Stimulated activated CD4-positive, alpha-beta T cell treated with anti-CD3 and anti-CD28 coated beads, Interleukin-12 subunit alpha, Interleukin-12 subunit beta, amount 100 ng/mL, for 4 hours (primary cell): Measurements from ENCODE around the gene MICALL2.
A peak's percentile ranks its signal among the peaks of the same experiment; 100 is the strongest.

Experiments
- DNase-seq: peaks from one replicate; pipeline ENCODE4 v3.0.0-alpha.2; 2020

The MICALL2 gene

DNA sequence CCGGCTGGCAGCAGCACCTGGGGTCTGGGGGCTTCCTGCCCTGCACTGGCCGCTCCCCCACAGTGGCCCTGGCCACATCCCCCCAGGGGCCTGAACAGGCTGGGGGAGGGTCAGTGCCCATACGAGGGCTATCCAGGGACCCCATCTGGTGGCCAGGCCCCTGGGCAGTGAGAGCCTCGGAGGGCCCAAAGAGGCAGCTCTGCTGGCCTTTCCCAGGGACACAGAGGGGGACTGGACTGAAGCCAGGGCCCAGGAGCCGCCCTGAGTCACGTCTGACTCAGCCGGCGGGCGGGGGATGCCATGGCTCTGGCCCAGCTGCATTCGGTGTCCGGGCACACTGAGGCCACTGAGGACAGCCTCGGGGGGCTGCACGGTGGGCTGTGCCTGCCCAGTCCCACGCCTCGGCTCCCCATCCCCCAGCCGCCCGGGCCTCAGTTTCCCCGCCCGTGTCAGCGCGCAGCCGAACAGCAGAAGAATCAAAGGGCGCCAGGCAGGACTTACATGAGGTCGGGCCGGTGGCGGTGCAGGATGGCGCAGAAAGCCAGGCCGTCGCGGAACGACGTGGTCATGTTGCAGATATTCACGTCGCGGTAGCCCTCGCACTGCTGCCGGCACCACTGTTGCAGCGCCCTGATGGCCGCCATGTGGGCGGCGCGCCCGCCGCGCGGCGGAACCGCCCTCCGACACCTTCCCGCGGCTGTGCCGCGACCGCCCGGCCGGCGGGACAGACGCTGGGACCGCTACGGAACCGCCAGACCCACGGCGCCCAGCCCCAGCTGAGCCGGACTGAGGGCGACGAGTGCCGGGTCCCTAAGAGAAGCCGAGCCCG lies at the start of gene MICALL2:
TSS of gene MICALL2 (minus strand) at position 788 of the 829 bp plus-strand sequence. CDS start at position 644, 144 bp downstream.
- DNase-seq, result no peak

DNA sequence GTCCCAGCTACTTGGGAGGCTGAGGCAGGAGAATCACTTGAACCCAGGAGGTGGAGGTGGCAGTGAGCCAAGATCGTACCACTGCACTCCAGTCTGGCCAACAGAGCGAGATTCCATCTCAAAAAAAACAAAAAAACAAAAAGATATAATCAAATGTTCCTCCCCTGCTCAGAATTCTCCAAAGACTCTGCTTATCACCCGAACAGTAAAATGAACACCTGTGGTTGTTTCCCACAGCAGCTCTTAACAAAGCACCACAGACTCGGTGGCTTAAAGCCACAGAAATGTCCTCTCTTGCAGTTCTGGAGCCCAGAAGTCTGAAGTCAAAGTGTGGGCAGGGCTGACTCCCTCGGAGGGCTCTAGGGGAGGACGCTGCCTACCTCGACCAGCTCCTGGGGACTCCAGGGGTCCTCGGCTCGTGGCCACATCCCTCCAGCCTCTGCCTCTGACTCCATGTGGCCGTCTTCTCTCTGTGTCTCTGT lies 49.0 kb upstream of the MICALL2 start:
- DNase-seq, result no peak

DNA sequence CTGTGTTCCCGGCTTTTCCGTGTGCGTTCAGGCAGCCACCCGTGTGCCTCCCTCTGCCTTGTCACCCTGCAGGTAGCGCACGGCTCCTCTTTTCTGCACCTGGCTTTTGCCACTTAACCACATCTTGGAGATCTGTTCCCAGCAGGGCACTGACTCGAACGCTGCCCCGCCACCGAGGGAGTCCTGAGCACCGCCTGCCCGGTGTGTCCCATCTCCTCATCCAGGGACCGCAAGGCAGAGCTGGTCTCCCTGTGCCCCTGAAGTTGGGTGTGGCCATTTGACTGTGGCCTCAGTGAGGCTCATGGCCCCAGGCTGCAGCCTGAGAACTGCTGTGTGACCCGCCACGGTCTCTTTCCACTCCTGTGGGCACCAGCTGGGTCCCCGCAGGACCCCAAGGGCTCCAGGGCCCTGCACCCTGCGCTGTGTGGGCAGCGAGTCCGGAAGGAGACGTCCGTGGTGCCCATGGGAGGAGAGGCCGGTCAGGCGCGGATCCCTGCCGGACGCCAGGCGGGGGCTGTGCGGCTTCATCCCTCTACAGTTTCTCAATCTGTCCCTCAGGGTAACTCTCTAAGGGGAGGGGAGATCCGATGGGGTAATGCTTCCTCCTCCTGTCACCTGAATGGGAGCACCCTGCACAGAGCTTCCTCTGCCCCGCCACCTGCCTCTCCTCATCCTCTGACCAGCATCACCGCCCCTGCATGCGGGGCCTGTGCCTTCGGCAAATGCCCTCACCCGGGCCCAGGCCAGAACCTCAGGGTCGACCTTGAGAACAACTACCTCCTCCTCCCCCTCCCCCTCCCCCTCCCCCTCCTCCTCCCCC lies 46.7 kb upstream of the MICALL2 start:
- DNase-seq, result no peak

DNA sequence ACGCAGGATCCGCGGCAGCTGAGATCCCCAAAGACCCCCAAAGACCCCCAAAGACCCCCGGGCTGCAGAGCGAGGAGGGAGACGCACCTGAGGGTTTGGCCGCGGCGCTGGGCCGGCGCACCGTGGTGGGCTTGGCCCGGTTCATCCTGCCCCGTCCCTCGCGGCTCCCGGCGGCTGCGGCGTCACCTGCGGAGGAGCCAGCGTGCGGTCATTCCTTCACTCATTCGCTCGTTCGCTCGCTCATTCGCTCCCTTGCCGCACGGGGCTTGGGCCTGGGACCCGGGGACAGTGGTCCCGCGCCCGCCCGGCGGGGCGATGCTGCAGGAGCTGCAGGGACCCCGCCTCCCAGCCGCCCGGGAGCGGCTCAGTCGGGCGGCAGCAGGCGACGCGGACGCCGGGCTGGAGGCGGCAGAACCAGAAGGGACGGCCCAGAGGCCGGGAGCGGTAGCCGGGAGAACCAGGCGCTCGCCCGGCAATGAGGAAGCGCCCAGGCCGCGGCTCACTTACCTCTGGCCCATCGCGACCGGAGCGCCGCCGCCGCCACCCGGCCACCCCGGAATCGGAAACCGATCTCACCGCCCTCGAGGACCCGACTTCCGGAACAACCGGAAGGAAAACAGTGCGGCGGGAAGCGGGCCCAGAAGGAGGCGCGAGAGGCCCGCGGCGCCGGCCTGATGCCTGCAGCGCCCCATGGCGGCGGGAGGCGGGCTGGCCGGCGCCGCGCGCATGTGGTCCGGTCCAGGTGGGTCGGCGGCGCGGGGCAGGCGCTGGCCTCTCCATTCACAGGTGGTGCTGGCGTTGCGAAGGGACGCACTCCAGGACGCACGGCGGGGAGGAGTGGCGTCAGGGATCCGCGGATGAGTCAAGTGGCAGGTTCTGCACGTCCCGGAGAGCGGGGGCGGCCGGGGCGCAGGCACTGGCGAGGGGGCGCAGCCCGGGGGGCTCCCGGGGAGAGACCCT lies 44.8 kb upstream of the MICALL2 start, which contains the start of gene INTS1:
TSS of gene INTS1 (minus strand) at position 574 of the 960 bp plus-strand sequence. CDS start at position 145, 429 bp downstream.
- DNase-seq, result peak; percentile 87

DNA sequence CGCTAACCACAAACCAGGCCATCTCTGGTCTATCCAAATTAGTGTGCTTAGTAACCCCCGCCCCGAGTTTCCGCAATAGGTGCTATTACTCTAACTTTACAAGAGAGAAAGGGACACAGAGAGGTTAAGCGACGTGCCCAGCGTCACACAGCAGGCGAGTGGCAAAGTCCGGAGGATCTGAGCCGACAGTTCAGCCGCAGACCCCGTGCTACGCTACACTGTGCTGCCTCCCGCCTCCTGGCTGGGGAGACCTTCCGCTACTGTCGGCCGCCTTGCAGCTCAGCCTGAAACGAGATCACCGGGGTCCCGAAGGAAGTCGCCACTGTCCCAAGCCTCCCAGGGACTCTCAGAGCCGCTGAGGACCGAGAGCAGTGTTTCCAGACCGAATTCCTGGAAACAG lies 44.1 kb upstream of the MICALL2 start:
- no peak for DNase-seq

DNA sequence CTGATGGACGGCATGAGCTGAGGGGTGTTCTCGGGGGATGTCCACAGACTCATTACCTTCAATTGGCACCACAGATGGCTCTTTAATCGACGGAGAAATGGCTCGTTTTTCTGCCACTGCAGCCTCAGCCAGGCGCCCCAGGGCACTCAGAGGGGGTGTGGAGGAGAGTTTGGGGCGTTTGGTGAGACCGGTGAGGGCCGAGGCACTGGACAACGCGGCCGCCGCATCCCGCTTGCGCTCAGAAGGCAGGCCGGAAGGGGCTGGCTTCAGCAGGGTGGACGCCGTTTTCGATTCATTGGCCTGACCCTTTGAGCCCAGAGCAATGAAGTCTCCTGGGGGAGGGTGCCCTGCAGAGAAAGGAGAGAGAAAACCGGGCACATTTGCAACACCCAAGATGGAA lies 43.6 kb upstream of the MICALL2 start:
- DNase-seq, result no peak

DNA sequence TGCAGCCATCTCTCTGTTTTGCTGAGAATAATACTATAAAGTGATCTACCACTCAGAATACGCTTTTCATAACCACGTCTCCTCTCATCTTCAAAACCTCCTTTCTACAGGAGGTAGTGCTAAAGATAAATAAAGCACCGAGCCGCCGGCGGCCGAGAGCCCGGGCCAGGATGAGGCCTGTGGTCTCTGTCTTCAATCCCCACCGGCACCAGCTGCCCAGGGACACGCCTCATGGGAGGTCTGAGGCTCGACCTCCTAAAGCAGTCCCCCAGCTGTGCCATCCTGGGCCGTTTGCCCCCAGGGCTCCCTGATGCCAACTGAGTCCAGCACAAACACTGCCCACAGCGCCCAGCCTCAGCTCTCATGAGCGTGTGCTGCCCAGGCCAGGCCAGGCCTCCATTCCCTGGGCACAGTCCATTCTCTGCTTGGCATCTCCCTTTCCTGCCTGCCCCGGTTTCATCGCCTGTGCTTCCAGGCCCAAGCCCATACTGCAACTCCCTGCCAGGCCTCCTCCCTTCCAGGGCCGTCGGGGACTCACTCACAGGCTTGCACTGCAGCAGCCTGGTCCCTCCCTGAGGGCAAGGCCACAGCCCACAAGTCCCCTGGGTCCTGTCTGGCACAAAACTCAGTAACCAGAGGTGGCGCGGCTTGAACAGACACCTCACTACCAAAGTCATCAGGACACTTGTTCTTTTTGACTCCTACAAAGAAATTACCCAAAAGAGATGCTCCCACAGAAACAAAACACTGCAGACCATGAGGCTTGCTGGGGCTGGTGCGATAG lies 42.4 kb upstream of the MICALL2 start:
- DNase-seq, result no peak

DNA sequence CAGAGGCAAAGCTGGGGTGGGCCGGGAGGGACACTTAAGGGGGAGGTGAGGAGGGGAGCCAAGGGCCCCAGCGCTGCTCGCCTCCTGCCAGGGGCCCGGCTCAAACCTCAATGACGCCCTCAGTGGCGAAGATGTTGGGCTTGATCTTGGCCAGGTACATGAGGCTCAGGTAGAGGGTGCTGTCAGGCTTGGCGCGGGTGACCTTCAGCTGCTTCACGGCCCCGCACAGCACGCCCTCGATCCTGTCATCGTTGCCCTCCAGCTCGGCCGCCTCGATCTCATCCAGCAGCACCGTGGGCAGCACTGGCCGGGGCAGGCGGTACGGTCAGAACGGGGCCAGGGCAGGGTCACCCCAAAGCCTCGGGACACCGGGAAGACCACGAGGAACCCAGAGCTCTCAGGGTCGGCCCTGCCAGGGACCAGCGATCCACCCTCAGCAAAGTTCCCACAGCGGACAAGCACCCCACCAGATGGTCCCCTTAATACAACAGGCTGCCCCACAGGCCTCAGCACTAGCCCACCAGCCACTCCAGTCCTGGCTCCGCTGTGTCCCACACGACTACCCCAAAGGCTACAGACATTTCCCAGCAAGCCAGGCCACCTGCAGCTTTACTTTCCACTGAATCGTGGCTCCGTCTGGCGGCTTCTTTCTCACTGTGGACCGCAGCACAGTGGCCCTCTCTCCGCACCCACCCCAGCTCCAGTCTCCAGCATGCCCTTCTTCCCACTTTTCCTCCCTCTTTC lies 41.0 kb upstream of the MICALL2 start:
- DNase-seq, result no peak

DNA sequence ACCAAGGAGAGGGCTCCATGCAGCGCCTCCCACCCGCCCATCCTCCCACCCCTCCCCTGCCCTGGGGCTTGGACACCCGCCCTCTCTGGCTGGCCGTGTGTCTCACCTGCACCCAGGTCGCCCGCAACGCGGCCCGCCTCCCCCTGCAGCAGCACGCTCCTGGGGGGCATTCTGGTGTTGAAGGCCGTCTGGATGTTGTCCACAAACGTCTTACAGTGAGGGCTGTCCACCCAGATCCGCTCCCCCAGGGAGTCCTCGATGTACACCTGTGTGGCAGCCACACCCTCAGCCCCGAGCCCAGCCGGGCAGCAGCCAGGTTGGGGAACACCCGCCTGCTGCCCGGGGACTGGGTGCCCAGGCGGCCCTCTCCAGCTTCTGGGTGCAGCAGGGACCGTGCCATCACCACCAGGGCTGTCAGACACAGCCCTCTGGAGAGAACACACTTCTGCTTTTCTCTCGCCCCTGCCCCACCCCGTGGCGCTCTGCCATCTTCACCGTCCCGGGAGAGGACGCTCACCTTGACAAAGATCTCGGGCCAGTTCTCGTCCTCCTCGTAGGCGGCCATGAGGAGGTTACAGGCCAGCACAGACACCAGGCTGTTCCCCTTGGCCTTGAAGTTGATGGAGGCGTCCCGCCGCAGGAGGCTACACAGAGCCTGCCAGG lies 40.2 kb upstream of the MICALL2 start:
- DNase-seq, result no peak

DNA sequence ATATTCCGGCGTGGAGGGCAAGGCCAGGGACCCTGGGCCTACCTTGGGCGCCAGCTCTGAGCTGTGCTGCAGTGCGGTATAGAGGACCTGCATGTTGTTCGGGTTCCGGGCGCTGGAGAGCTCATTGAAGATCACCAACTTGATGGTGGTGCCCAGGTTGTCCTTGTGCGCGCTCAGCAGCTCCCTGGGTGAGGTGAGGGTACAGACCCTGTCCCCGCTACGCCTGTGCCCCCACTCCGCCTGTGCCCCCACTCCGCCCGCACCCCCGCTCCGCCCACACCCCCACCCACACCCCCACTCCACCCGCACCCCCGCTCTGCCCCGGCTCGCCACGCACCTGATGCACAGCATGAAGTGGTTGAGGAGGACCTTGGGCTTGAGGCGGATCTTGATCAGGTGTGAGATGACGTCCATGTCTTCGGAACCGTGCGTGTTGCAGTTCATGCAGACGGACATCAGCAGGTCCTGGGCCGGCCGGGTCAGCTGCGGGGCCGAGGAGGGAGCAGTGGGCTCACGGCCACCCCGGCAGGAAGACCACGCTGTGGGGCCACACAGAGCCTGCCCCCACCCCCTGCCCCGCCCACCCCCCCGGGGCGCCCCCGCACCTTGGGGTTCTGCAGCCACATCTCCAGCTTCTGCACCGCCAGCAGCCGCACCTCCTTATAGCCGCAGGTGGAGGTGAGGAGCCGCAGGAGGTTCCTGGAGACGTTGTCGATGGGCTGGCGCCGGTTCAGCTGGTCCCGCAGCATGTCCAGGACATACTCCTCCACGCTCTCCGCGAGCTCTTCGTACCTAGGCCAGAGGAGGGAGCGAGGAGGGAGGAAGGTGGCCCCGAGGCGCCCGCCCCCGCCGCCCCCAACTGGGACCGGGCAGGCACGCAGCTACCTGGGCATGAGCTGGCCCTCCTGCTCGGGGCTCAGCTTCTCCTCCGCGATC lies 39.4 kb upstream of the MICALL2 start:
- no peak for DNase-seq

DNA sequence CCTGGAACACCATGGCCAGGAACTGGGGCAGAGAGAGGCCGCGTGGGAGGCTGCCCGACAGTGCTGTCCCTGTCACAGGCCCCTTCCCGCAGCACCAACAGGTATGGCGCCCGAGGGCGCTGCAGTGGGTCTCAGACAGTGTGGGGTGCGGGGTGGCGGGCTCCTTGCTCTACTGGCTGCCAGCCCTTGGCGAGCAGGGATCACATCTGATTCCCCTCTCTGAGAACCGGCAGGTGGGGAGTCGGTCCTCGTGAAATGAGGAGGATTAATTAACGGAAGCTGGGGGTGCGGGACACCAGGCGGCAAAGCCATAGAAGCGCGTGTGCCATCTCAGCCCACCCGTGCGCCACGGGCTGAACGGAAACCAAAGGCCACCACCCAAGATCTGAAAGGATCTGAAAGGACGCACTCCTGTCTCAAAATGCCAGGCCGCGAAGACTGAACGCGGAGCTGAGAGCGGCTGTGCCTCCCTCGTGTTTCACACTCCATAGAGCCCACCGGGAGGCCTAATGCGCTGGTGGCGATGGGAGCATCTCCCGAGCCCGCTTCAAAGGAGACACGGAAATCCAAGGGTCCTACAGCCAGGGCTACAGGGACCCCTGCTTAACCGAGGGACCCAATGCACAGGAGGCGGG lies 38.1 kb upstream of the MICALL2 start:
- no peak for DNase-seq

DNA sequence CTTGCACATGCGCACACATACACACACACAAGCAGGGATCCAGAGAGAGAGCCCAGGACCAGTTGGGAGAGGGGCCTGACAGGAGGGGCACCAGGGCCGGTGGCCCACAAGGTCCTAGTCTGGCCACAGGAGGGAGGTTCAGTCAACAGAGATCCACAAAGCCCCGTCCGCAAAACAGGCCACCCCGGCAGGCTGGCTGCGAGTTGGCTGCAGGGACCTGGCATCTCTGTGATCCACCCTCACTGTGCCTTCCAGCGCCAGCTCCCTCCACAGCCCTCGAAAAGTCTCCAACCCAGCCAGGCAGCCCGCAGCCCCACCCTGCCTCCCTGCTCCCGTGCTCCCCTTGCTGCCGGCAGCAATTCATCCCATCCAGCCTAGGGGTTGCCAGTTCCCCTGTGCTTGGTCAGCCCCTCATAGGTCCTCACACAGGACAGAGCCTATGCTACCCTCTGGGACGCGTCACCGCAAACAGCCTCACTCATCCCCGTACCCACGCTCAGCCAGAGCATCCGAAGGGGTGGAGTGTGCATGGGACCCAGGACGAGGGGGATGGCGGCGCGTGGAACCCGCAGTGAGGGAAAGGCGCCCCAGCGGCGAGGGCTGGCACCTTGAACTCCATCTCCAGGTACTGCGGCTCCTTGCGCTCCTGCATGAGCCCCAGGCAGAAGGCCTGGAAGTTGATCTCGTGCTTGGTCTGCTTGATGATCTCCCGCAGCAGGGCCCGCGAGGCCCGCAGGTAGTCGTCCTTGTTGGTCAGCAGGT lies 37.4 kb upstream of the MICALL2 start:
- no peak for DNase-seq

DNA sequence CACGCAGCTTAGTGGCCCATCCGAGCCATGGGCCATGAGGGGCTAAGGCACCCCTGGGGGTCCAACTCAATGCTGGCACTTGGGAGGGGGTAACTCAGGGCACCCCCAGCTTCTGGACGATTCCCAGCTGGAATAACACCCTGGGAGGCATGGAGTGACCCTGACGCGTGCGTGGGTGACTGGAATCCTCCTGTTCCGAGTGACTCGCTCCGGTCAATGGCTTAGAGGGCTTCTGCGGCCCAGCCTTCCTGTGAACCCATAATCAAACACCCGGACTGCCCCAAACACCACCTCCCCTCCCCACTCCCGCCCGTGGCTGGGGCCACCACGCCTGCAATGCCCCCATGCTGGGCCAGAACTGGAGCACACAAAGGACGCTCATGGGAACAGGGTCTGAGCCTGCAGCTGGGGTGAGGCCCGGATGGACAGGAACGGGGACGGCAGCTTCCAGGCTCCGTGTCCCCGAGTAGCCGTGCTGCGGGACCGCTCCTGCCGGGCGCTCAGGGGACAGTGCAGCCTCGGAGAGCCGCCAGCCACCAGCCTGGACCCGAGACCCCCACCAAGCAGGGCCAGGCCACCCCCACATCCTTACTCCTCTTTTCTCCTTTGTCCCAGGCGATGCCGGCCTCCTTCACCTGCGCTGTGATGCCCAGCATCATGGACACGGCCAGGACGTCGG lies 36.4 kb upstream of the MICALL2 start:
- no peak for DNase-seq

DNA sequence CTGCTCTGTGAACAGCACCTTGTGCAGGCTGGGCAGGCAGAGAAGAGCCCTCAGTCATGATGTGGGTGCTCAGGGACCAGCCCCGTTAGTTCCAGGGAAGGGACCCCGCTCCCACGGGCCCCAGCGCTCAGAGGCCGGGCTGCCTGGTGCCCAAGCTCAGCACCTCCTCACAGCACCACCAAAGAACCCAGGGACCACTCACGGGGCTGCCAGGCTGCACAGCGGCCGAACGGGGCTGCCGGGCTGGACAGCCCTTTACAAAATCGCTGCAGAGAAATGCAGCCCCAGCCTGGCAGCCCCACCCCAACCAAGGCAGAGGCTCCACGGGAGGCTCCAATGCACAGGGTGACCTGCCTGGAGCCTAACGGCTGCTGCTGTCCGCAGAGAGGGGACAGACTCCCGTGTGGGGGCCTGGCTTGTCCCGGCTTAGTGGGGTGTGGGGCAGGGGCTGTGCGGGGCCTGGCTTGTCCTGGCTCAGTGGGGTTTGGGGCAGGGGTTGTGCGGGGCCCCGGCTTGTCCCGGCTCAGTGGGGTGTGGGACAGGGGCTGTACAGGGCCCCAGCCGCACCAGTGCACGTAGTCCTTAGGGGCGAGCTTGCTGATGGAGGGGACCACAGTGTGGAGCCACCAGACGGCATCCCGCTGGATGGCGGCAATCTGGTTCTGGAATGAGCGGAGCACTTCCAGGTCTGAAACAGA lies 35.7 kb upstream of the MICALL2 start:
- no peak for DNase-seq

DNA sequence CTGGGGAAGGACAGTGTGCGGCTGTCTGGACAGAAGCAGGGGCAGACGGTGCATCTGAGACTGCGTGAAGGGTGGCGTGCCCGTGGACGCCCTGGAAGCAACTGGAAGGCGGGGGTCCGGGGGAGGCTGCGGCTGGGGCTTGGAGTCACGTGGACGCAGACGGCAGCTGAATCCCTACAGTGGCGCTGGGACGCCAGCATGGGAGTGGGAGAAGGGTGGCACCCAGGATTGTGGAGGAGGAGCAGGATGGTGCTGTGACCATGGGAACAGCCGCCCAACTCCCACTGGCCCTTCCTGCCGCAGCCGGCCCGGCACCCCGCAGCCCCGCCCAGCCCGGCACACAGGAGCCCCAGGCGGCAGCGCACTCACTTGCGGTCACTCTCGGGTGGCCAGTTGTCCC lies 35.2 kb upstream of the MICALL2 start:
- DNase-seq, result no peak

DNA sequence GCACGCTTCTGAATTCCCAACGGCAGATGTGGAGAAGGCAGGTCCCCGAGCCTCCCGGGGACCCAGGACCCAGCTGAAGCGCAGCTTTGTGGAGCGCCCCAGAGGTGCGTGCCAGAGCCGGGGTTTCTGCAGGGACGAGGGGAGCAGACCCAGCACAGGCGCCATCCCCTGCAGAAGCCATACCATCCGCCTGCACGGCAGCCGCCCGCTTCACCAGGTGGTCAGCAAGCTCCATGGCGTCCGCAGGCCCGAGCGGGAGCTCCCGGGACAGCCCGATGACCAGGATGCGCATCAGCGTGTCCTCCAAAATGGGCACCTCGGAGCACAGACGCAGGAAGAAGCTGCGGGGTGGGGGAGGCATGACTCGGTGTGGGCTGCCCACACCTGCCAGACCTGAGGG lies 34.3 kb upstream of the MICALL2 start:
- no peak for DNase-seq

DNA sequence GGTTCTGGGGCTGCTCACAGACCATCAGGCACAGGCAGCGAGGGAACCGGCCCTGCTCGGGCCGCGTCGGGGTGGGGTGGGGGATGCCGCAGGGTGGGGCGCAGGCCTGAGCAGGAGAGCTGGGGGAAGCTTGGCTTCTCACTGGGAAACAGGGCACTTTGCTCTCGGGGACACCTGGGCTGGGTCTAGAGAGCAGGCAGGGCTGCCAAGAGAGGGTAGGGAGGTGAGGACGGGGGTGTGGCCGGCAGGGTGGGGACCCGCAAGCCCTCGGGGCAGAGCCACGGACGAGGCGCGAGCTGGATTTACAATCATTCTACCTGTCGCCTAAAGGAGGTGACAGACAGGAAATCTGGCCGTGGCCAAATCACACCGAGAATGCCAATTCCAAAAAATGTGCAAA lies 33.9 kb upstream of the MICALL2 start:
- no peak for DNase-seq
